Activated CD4-positive, alpha-beta T cell treated with anti-CD3 and anti-CD28 coated beads, Interleukin-2, amount 10 ng/mL, durations not matched to agents 24 days and 14 days (primary cell): Measurements from ENCODE around the gene DCC. TPM values are rescaled to one million over a fixed set of nuclear protein-coding genes. Genes with fewer than 3 reads are reported as not detected.

Experiments used
- DNase-seq: peaks from one replicate; pipeline ENCODE4 v3.0.0; 2022
- H3K27ac Mint-ChIP-seq: one replicate; pipeline ENCODE4 v1.8.0; 2022; ENCODE audit warnings: mild to moderate bottlenecking, mixed read lengths
- H3K27me3 Mint-ChIP-seq: one replicate; pipeline ENCODE4 v1.8.0; 2022; ENCODE audit warnings: mixed read lengths
- H3K36me3 Mint-ChIP-seq: one replicate; pipeline ENCODE4 v1.8.0; 2022; ENCODE audit warnings: low read depth, mild to moderate bottlenecking, mixed read lengths
- H3K4me1 Mint-ChIP-seq: one replicate; pipeline ENCODE4 v1.8.0; 2021; ENCODE audit warnings: mixed read lengths
- H3K4me3 Mint-ChIP-seq: one replicate; pipeline ENCODE4 v1.8.0; 2022; ENCODE audit warnings: mild to moderate bottlenecking, moderate library complexity, mixed read lengths
- H3K9me3 Mint-ChIP-seq: one replicate; pipeline ENCODE4 v1.8.0; 2021; ENCODE audit warnings: mixed read lengths
- intact Hi-C: fragments of 100-400 bp; cut with micrococcal nuclease; formaldehyde crosslinking; loops from one replicate; pipeline ENCODE4 v1.15.1; 2023
- total RNA-seq: library from RNA; stranded (reverse); gene quantifications from 2 replicates; pipeline ENCODE4 v1.2.3, GENCODE V29; 2022

DCC gene
- total RNA-seq, 1 donor from 2014 or later: not detected

DNA sequence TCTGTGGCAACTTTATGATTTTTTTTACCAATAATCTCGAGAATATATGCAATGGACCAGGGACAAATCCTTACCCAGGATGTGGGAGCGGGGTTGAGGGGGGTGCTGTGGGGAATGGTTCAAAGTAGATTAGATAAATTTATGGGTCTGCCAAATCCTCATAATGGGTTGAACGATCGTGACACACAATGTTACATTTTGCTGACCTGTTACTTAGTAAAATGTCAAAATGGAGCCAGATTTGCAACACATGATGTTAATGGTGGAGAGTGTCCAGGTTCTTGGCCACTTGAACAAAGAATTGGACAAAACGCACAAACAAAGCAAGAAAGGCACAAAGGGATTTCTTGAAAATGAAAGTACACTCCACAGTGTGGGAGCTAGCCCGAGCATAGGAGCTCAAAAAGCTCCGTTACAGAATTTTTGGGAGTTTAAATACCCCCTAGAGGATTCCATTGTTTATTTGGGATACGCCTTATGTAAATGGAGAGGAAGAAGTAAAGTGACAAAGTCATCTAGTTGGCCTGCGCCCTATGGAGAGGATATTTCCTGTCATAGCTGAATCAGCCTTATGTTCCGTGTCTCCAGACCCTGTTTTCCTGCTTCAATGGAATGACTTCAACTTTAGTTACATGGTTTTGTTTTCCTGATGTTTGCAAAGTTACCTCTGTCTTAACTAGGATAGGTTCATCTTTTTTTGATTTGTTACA, 776.0 kb downstream of the DCC start:
- H3K9me3 Mint-ChIP-seq: no peaks in the 10 kb centered on the region
- no peaks in the 10 kb centered on the region for H3K36me3 Mint-ChIP-seq
- DNase-seq: no peak
- no peaks in the 10 kb centered on the region for H3K4me1 Mint-ChIP-seq
- no peak overlapping the region for H3K4me3 Mint-ChIP-seq
- intact Hi-C loops: no loop called here
- no peaks in the 10 kb centered on the region for H3K27me3 Mint-ChIP-seq
- H3K27ac Mint-ChIP-seq: no peak overlapping the region

DNA sequence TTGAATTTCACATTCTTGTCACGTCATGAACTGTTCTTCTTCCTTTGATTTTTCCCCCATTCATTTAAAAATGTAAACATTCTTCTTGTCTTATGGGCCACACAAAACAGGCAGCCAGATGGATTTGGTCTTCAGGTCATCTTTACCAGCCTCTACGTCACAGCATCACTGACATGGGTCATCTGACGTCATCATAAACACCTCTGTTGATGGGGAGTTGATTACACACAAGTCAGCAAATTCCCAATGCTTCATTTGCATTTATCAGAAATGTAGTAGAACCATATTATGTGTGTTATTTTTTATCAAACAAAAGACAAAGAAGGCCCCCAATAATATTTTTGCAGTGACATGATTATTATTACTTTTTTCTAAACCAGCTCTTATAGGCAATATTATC, 777.9 kb downstream of the DCC start:
- Mint-ChIP-seq H3K36me3 (no peaks in the 10 kb centered on the region), H3K9me3 (no peaks in the 10 kb centered on the region), H3K4me3 (no peak overlapping the region), H3K4me1 (no peaks in the 10 kb centered on the region), H3K27ac (no peak overlapping the region), H3K27me3 (no peaks in the 10 kb centered on the region)
- DNase-seq: no peak
- intact Hi-C loops: no loop called here

DNA sequence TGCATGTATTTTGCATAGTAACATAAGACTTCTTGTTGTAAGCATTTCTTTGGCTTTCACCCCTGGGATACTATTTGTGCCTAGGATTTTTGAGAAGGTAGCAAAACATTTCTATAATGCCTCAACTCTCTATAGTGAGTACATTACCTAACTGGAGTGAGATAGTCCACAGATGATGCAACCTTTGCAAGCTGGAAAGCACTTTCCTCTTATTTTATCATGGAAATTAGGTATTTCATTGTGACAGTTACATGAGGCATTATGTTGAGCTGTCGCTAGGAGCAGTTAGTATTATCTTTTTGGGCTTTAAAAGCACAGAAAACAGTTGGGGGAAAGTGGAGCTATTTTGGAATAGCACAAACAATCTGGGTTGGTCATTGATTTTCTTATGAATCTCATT, 786.2 kb downstream of the DCC start:
- Mint-ChIP-seq H3K4me3 (no peak overlapping the region), H3K27me3 (no peaks in the 10 kb centered on the region), H3K9me3 (no peaks in the 10 kb centered on the region), H3K27ac (no peak overlapping the region), H3K4me1 (no peaks in the 10 kb centered on the region), H3K36me3 (no peaks in the 10 kb centered on the region)
- DNase-seq: no peak
- intact Hi-C loops: no loop called here

DNA sequence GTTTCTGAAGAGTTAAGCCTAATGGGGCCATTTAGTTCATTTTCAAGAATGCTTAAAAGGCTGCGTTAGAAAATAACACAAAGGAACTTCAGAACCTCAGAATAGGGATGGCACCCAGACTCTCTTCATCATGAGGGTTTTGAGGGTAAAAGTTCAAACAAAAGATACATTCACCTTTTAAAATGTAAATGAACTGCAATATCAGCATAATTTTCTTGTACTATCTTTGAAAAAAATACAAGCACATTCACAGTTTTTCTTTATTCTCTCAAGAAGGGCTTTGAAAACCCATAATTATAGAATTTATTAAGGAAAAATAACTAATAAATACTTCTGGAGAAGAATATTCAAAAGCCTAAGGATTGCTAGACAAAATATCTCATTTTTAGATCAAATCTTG, 791.0 kb downstream of the DCC start:
- no peak for DNase-seq
- Mint-ChIP-seq H3K9me3 (no peaks in the 10 kb centered on the region), H3K27me3 (no peaks in the 10 kb centered on the region), H3K27ac (no peak overlapping the region), H3K36me3 (no peaks in the 10 kb centered on the region), H3K4me1 (no peaks in the 10 kb centered on the region), H3K4me3 (no peak overlapping the region)
- intact Hi-C loops: no loop called here

DNA sequence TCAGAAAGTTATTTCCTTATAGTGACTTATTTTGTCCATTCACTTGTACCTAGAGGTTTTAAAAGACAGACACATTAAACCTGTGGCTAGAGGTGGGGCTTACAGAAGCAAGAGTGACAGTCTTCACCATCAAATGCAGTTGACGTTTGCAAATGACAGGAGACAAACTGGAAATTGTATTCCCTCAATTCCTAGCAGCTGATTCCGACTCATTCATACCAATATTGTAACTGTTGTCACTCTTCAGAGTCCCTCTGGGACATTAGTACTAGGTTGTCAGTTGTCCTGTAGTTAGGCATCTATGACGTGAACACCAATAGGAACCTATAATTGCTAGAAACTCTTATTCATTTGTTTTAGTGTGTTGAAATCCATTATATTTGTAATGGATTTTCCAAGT, 794.7 kb downstream of the DCC start:
- intact Hi-C loops: no loop called here
- no peaks in the 10 kb centered on the region for H3K27me3 Mint-ChIP-seq
- no peaks in the 10 kb centered on the region for H3K4me1 Mint-ChIP-seq
- no peak overlapping the region for H3K4me3 Mint-ChIP-seq
- no peaks in the 10 kb centered on the region for H3K36me3 Mint-ChIP-seq
- no peak overlapping the region for H3K27ac Mint-ChIP-seq
- DNase-seq: no peak
- H3K9me3 Mint-ChIP-seq: no peaks in the 10 kb centered on the region

DNA sequence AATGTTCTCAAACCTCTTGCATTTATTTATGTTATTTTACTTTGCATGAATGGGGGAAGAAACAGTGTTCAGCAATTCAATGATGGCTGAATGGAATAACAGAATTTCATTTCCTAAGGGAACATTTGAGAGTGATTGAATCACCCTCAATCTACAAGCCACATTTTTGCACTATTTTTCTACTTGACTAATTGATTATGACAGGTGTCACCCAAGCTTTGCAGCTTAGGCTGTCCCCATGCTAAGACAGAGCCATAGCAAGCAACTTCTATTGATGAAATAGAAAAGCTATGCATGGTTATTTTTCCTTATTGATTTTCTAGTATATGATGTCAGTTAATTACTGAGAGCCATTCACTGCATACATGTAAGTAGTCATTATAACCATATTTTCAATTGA, 795.7 kb downstream of the DCC start:
- no peak for DNase-seq
- H3K36me3 Mint-ChIP-seq: no peaks in the 10 kb centered on the region
- no peaks in the 10 kb centered on the region for H3K4me1 Mint-ChIP-seq
- intact Hi-C loops: no loop called here
- no peak overlapping the region for H3K27ac Mint-ChIP-seq
- no peak overlapping the region for H3K4me3 Mint-ChIP-seq
- no peaks in the 10 kb centered on the region for H3K27me3 Mint-ChIP-seq
- H3K9me3 Mint-ChIP-seq: no peaks in the 10 kb centered on the region

DNA sequence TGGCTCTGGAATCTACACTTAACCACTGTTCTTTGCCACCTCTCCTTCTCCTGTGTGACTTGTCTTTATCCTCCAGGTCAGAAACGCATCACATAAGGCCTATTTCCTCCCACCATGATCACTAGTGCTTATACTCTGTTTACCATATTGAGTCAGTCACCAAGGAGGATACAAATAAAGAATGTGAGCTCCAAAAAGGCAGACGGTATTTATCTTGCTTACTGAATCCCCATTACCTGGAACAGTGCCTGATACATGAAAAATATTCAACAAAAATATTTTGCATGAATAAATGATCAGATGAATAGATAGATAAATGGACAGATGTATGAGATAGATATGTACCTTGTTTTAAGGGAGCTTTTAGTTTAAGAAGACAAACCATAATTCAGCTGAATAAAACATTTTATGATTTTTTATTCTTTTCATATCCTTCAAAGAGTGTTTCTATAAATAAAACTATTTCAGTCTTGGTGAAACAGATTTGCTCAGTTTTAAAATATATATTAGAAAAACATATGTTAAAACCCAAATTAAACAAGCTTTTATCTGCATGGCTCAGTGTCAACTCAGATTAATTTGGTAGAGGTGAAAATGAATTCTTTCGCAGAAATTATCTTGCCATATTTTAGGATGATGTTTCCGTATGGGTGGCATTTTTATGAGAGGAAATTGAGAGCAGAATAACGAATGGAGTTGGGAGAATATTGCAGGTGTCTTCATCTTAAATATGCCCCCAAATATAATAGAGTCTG, 799.9 kb downstream of the DCC start:
- Mint-ChIP-seq H3K4me3 (no peak overlapping the region), H3K4me1 (no peaks in the 10 kb centered on the region), H3K27me3 (no peaks in the 10 kb centered on the region), H3K9me3 (peaks cover 7% of the 10 kb centered on the region), H3K36me3 (no peaks in the 10 kb centered on the region), H3K27ac (no peak overlapping the region)
- intact Hi-C loops: no loop called here
- DNase-seq: no peak

DNA sequence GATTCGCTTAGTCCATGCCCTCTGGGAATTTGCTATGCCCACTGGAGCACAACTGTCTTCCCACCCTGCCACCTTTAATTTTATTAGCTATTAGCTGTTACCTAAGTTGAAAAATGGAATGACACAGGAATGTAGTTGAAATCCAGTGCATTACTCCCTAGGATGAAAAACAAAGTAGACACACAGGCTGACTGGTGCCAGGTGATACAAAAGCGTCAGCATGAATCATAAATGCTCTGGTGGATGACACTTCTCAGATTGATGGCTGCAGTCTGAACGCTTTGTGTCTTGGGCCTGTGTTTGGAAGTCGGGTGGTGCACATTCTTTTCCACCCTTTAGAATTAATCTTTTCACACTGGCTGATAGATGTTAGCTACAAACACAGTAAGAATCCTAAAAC, 802.0 kb downstream of the DCC start:
- no peaks in the 10 kb centered on the region for H3K4me1 Mint-ChIP-seq
- no peaks in the 10 kb centered on the region for H3K27me3 Mint-ChIP-seq
- peaks cover 7% of the 10 kb centered on the region for H3K9me3 Mint-ChIP-seq
- H3K36me3 Mint-ChIP-seq: no peaks in the 10 kb centered on the region
- intact Hi-C loops: no loop called here
- no peak overlapping the region for H3K27ac Mint-ChIP-seq
- H3K4me3 Mint-ChIP-seq: no peak overlapping the region
- DNase-seq: no peak

DNA sequence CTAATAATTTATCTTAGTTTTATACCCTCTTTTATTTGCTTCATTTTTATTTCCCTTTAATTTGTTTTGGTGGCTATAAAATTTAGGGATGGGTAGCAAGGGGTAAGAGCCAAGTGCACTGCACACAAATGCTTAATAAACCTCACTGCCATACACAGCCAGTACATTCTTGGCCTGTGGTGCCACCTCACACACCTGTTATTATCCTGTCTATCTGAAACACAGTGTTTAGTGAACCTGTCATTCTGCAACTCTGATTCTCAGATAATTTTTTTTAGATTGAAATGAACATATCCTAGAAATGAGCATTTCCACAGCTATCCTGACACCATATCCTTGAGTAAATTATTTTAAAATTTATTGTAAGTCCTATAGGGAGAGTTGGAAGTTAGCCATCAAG, 807.5 kb downstream of the DCC start:
- intact Hi-C loops: no loop called here
- Mint-ChIP-seq H3K9me3 (peaks cover 7% of the 10 kb centered on the region), H3K36me3 (no peaks in the 10 kb centered on the region), H3K4me1 (no peaks in the 10 kb centered on the region), H3K4me3 (no peak overlapping the region), H3K27ac (no peak overlapping the region), H3K27me3 (no peaks in the 10 kb centered on the region)
- DNase-seq: no peak

DNA sequence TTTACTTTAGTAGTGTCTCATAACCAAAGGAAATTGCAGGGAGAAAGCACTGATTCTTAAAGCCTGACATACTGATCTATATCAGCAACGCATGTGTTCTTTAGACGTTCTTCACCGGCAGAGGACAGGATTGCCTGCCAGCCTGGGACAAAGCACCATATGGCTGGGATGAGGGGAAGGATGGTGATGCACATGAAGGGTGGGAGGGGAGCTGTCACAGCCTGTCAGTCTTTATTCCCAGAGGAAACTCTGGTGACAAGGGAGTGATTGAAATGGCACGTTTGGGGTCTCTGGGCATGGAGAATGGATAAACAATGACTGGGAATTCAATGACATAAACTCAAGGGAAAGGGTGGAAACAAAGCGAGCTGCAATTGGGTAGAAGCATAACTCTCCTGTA, 808.1 kb downstream of the DCC start:
- Mint-ChIP-seq H3K4me3 (no peak overlapping the region), H3K4me1 (no peaks in the 10 kb centered on the region), H3K36me3 (no peaks in the 10 kb centered on the region), H3K27me3 (no peaks in the 10 kb centered on the region), H3K27ac (no peak overlapping the region), H3K9me3 (peaks cover 7% of the 10 kb centered on the region)
- no peak for DNase-seq
- intact Hi-C loops: no loop called here

DNA sequence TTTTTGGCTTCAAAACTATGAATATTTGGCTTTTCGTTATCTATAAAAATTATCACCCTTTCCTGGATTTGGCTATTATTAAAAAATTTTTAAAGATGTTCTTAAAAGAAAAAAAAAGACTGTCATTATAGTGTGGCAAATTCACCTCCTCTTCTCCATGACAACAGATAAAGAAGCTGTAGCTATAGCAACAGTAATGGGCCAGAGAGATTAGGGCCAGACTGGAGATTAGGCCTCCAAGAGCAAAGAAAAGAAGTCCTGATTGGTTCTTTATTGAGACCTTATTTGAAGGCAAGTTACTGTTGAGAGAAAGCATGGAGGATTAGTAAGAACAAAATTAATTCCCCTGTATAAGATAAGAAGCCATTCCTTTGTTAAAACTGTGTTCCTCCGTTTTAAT, 812.5 kb downstream of the DCC start:
- no peak overlapping the region for H3K27ac Mint-ChIP-seq
- DNase-seq: no peak
- intact Hi-C loops: no loop called here
- no peaks in the 10 kb centered on the region for H3K4me1 Mint-ChIP-seq
- H3K4me3 Mint-ChIP-seq: no peak overlapping the region
- no peaks in the 10 kb centered on the region for H3K36me3 Mint-ChIP-seq
- H3K27me3 Mint-ChIP-seq: no peaks in the 10 kb centered on the region
- no peaks in the 10 kb centered on the region for H3K9me3 Mint-ChIP-seq

DNA sequence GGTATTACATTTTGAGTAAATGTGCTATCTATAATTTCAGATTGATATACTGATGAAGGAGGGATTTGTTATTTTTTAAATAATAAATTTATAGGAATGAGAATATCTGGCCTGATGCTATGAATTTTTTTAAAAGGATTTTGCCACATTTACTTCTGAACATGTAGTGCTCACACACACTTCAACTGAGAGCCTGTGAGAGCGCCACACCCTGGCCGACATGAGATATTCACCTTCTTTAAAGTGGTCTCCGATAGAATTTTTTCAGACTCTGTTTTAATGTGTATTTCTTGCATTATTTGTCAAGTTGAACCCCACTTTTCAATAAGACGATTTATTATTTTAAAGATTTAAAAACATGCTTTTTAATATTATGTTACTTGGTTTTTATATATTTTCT, 813.3 kb downstream of the DCC start:
- no peaks in the 10 kb centered on the region for H3K36me3 Mint-ChIP-seq
- H3K27me3 Mint-ChIP-seq: no peaks in the 10 kb centered on the region
- no peak overlapping the region for H3K27ac Mint-ChIP-seq
- no peaks in the 10 kb centered on the region for H3K4me1 Mint-ChIP-seq
- H3K4me3 Mint-ChIP-seq: no peak overlapping the region
- DNase-seq: no peak
- intact Hi-C loops: no loop called here
- no peaks in the 10 kb centered on the region for H3K9me3 Mint-ChIP-seq

DNA sequence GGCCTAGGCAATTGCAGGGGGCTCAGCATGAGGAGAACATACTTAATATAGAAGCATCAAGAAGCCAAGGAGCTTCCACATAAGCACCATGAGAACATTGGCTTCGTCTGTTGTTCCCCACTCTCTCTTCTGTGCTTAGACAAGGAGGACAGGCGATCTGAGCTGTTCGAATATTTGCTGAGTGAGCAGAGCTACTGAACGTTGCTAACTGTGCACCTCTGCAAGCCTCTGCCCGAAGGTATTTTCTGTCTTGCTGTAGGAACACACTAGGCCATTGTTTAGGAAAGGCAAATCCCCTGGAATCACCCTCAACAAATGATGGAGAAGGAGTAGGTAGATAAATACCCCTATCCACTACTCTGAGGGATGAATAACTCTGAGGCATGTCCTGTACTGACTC, 813.8 kb downstream of the DCC start:
- Mint-ChIP-seq H3K27ac (no peak overlapping the region), H3K9me3 (no peaks in the 10 kb centered on the region), H3K4me1 (no peaks in the 10 kb centered on the region), H3K4me3 (no peak overlapping the region), H3K36me3 (no peaks in the 10 kb centered on the region), H3K27me3 (no peaks in the 10 kb centered on the region)
- DNase-seq: no peak
- intact Hi-C loops: no loop called here

DNA sequence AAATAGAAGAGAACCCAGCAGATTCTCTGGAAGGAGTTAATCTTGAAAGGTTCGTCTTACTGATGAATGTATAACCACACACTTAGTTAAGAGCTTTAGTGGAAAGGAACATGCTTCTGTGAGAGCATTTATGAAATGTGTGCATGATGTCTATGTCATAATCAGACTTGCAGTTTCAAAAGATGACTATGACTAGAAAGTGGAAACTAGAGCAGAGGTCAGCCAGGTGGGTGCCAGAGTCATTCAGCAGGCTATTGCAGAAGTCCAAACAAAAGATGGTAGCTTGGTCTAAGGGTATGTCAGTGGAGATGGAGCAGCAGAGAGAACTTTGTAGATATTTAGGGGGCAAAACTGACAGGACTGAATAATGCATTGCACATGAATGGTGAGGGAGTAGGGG, 825.8 kb downstream of the DCC start:
- Mint-ChIP-seq H3K4me3 (no peak overlapping the region), H3K27me3 (no peaks in the 10 kb centered on the region), H3K4me1 (no peaks in the 10 kb centered on the region), H3K27ac (no peak overlapping the region), H3K36me3 (no peaks in the 10 kb centered on the region), H3K9me3 (no peaks in the 10 kb centered on the region)
- DNase-seq: no peak
- intact Hi-C loops: no loop called here

DNA sequence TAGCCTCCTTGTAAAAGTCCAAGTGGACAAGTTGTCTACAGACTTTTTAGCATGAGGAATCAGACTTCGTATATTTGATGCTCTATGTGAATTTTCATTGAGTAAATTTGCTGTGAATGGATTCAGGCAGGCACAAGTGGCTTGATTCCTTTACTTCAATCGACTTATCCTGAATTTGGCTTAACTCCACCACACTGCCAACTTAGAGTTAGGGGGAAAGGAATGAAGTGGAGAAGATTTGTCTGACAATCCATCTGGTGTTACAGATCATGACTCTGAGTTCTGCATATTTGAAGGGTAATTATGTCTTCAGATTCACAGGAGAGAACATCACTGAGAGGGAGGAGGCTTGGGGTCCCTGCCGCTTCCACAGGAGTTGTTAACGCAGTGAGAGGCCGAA, 829.3 kb downstream of the DCC start:
- no peaks in the 10 kb centered on the region for H3K27me3 Mint-ChIP-seq
- DNase-seq: no peak
- no peaks in the 10 kb centered on the region for H3K4me1 Mint-ChIP-seq
- no peaks in the 10 kb centered on the region for H3K36me3 Mint-ChIP-seq
- no peak overlapping the region for H3K4me3 Mint-ChIP-seq
- H3K27ac Mint-ChIP-seq: no peak overlapping the region
- no peaks in the 10 kb centered on the region for H3K9me3 Mint-ChIP-seq
- intact Hi-C loops: no loop called here
